GM21526 (cell line): ENCODE data around the gene UBAP1L.
"Not testable (repeated sequence)": the region's sequence is repeated elsewhere in the genome, so short reads cannot be mapped to it uniquely, and the experiment has no call there.

Experiments
- ATAC-seq: cut with Tn5 transposase; IDR thresholded peaks from one replicate; pipeline ENCODE4 v1.9.1; 2021; ENCODE audit warnings: moderate library complexity; ENCODE audit not compliant: unreplicated experiment, low FRiP score

UBAP1L gene

DNA sequence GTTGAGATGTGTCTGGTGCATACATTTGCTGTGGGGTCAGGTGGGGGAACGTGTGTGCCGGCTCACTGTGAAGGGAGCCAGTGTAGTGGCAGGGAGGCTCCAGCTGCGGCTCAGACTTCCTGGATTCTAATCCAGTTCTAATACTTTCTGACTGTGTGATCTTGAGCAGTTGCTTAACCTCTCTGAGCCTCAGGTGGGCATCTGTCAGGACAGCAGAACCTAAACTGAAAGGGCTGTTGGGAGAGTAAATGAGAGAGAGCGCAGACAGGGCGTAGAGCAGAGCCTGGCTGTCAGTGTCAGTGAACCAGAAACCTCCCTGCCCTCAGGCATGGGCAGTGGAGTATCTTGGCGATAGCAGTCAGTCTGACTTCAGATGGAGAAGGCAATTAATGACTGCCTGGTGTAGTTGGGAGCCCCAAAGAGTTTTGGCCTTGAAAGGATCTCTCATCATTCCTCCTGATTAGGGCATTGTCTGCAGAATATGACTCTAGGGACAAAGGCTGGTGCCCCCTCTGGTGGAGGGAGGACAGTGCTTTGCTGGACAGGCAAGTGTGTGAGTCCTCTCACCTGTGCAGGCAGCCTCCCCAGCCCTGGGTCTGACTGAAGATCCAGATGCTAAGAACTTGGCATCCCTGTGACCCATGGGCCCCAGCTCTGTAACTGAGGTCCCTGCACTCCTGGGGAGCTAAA is 28.9 kb downstream of the UBAP1L start:
- ATAC-seq, result no peak

DNA sequence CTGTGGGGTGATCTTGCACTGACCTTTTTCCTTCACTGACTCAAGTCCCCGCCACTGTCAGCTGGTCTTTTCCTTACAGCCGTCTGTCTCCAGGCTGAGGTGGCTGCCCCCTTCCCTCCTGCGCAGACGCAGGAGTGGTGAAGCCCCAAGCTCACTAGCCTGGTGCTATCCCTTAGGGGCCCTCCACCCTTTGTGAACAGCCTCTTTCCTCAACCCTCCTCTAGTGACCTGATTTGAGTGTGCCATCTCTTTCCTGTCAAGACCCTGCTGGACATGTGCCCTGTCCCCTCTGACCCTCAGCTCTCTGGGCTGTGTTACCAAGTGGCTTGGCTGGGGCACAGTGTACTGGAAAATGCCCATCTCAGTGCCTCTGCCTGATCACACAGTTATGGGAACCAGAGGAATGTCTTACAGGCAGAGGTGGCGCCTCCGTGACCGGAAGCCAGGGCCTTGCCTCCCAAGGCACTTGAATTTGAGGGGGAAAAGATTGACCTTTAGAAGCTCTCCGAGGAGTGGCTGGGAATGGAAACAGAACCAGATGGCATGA is 29.7 kb downstream of the UBAP1L start:
- no peak for ATAC-seq

DNA sequence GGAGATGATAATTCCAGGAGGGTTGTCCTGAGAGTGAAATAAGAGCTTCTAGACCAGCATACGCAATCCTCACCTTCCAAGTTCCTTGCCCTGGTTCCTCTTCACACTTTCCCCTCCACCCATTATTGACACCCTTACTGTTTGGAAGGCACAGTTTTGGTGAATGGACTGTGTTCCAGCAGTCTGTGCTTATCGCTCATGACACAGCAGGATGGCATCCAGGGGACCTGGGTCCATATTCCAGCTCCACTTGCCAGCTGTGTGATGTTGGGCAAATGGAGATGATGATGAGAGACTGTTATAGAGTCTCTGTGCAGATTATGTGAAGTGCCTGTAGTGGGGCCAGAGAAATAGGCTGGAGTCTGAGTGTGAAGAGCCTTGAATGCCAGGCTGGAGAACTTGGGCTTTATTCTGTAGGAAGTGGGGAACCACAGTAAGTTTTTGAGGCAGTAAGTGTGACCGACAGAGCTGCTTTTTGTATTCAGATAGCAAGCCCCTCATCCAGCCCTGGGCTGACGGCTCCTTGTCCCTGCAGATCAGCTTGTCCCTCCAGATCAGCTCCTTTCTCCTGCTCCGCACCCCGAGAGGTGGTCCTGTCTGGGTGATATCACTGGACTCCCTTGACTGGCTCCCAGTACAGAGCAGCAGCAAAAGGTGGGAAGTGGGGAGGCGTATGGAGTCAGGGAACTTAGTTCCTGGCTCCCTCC is 30.3 kb downstream of the UBAP1L start:
- no peak for ATAC-seq

DNA sequence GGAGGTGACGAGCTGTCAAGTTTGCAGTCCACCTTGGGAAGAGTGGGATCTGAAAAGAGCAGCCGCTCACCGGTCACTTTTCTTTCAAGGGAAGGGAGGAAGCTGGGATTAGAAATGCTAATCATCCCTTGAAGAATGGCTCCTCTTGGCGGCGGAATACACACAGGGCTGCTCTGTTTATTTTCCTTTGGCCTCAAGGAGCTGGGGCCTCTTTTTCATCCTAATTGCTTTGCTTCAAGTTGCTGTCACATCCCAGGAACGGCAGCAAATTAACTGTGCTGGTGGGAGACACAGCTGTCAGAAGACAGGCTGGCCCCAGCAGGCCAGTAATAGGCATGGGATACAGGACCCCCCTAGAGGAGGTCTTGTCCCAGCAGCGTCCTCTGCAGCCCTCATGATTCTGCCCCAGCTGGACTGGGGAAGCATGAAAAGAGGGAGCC is 31.7 kb downstream of the UBAP1L start:
- no peak for ATAC-seq

DNA sequence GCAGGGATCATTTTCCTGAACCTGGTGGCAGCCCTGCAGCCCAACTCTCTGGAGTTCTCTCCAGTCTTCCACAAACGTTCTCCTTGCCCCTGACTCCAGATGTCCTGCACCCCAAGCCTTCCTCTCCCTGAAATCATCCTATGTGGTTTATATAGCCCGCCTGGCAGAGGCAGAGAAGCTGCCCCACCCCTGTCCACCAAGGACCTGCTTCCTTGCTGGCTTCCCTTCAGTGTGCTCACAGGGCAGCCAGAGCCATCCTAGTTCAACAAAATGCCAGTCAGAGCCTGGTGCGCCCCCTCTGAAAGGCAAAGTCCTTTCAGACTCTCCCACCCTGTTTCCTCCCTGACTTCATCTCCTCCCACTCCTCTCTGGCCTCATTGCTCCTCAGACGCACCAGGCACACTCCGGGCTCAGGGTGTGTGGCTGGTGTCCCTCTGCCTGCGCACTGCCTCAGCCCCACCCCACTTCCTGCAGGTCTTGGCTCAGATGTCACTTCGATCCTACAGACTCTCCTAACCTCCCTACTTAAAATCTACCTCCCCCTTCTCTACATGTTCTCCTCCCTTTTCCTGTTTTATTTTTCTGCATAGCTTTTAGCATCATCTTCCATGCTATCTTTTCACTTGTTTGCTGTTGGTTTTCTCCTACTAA is 32.6 kb downstream of the UBAP1L start:
- no peak for ATAC-seq

DNA sequence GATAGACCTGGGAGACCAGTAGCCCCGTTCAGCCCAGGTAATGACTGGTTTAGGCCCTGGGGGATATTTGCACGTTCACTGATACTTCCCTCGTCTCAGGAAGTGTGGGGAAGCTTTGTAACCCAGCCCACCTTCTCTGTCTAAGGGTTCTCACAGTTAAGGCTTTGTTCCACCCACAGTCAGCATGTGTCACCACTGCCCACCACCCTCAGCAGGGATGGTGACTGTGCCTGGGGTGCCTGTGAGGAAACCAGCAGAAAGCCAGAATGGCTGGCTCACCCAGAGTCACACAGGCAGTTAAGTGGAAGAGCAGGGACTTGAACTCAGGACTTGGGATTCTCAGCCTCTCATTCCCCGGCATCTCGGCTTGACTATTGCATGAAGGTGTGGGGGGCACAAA is 33.2 kb downstream of the UBAP1L start:
- ATAC-seq, result no peak

DNA sequence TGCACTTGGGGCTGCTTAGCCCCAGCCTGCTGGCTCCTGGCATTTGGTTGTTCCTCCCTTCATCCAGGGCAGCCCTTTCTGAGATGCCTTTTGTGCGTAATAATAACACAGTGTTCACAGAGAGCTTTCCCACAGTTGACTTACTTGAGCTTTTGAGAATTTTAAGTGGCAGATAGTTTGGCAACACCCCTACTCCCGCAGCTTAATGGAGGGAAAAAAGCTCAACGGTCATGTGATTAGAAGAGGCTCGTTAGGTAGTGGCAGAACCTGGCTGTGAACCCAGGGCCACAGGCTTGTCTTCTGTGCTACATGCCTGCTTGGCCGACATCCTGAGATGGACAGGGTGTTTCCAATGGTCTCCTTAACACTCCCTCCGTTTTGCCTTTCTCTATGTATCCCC is 33.7 kb downstream of the UBAP1L start:
- ATAC-seq, result no peak

DNA sequence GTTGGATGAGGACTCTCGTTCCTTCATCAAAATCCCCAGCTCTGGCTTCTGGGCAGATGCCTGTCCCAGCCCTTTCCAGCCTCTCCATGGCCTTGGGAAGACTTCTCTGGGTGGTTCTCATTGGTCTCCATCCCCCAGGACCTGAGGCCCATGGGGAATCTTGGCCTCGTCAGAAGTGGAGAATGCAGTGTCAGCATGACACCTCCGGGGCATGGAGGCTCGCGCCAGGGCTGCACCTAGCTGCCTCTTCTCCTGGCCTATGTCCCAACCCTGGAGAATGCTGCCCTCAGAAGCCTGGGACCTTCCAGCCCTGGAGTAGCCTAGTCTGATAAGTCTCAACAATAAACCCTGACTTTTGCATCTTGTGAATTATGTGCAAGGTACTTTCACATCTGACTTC is 35.4 kb downstream of the UBAP1L start:
- ATAC-seq, result no peak

DNA sequence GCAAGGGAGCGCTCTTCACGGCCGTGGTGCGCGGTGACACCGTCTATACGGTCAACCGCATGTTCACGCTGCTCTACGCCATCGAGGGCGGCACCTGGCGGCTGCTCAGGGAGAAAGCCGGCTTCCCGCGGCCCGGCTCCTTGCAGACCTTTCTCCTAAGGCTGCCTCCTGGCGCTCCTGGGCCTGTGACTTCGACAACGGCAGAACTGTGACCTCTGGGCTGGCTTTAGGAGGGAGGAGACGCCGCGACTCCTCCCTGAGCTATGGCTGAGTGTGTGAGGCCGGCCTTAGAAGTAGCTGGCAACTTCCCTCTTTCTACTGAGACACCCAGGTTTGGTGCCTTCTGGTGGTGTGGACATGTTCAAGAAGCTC is 37.0 kb downstream of the UBAP1L start:
- ATAC-seq, result no peak

DNA sequence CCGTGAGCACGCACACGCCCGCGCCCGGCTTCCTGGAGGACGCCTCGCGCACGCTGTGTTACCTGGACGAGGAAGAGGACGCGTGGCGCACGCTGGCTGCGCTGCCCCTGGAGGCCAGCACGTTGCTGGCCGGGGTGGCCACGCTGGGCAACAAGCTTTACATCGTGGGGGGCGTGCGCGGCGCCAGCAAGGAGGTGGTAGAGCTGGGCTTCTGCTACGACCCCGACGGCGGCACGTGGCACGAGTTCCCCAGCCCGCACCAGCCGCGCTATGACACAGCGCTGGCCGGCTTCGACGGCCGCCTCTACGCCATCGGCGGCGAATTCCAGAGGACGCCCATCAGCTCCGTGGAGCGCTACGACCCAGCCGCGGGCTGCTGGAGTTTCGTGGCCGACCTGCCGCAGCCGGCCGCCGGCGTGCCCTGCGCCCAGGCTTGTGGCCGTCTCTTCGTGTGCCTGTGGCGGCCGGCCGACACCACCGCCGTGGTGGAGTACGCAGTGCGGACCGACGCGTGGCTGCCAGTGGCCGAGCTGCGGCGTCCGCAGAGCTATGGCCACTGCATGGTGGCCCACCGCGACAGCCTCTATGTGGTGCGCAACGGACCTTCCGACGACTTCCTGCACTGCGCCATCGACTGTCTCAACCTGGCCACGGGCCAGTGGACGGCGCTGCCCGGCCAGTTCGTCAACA is 37.6 kb downstream of the UBAP1L start:
- no peak for ATAC-seq

DNA sequence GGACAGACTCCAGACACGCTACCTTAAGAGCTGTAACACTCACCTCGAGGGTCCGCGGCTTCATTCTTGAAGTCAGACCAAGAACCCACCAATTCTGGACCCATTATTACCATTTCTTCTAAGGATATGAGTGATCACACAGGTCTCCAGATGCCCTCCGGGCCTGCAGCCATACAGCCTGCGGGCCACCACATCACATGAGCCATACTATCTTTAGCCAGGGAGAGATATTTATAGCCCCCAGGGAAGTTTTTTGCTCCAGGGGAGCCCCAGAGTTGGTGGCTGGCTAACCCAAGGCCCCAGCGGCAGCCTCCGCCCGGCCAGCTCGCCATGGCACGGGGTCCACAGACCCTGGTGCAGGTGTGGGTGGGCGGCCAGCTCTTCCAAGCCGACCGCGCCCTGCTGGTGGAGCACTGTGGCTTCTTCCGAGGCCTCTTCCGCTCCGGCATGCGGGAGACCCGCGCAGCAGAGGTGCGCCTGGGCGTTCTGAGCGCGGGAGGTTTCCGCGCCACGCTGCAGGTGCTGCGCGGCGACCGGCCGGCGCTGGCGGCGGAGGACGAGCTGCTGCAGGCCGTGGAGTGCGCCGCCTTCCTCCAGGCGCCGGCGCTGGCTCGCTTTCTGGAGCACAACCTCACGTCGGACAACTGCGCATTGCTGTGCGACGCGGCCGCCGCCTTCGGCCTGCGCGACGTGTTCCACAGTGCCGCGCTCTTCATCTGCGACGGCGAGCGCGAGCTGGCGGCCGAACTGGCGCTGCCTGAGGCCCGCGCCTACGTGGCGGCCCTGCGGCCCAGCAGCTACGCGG is 38.3 kb downstream of the UBAP1L start, which contains the start of gene KBTBD13:
Gene KBTBD13 (plus strand): TSS at position 261 of the 805 bp plus-strand sequence. CDS start 70 bp downstream, at position 331.
- ATAC-seq, result no peak

DNA sequence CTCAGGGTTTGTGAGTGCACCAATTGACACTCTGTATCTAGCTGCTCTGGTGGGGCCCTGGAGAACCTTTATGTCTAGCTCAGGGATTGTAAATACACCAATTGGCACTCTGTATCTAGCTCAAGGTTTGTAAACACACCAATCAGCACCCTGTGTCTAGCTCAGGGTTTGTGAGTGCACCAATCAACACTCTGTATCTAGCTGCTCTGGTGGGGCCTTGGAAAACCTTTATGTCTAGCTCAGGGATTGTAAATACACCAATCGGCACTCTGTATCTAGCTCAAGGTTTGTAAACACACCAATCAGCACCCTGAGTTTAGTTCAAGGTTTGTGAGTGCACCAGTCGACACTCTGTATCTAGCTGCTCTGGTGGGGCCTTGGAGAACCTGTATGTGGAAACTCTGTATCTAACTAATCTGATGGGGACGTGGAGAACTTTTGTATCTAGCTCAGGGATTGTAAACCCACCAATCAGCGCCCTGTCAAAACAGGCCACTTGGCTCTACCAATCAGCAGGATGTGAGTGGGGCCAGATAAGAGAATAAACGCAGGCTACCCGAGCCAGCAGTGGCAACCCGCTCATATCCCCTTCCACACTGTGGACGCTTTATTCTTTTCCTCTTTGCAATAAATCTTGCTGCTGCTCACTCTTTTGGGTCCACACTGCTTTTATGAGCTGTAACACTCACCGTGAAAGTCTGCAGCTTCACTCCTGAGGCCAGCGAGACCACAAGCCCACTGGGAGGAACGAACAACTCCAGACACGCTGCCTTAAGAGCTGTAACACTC is 39.2 kb downstream of the UBAP1L start:
- not testable (repeated sequence) for ATAC-seq

DNA sequence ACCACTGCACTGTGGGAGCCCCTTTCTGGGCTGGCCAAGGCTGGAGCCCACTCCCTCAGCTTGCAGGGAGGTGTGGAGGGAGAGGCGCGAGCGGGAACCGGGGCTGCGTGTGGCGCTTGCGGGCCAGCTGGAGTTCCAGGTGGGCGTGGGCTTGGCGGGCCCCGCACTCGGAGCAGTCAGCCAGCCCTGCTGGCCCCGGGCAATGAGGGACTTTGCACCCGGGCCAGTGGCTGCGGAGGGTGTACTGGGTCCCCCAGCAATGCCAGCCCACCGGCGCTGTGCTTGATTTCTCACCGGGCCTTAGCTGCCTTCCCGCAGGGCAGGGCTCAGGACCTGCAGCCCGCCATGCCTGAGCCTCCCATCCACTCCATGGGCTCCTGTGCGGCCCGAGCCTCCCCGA is 40.1 kb downstream of the UBAP1L start:
- ATAC-seq, result not testable (repeated sequence)

DNA sequence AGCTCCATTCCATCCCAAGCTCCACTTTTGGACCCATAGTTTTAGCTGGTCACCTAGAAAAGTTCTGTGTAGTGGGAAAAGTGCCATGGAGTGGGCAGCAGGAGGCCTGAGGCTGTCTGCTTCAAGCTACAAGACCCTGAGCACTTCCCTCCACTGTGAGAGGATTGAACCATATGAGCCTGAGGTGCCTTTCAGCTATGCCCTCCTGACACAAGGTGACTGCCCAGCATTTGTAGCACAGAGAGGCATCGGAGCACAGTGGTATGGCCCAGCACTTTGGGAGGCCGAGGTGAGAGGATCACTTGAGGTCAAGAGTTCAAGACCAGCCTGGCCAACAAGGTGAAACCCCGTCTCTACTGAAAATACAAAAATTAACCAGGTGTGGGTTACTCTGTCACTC is 42.4 kb downstream of the UBAP1L start:
- no peak for ATAC-seq

DNA sequence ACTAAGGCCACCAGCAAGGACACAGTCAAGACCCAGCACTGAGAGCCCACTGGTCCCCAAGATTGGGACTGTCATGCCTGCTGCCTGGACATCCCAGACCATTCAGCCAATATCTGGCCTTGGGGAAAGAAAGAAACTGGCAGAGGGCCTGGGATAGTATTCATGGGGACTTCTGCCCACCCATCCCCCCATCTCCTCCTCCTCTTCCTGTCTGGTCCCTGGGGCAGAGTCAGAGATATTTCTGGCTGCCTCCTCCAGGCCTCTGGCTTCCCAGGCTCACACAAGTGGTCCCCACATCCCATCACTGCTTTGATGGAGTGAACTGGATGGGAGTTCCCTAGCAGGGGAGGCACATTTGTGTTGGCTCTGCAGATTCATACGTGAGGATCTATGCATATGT is 43.0 kb downstream of the UBAP1L start:
- ATAC-seq, result no peak

DNA sequence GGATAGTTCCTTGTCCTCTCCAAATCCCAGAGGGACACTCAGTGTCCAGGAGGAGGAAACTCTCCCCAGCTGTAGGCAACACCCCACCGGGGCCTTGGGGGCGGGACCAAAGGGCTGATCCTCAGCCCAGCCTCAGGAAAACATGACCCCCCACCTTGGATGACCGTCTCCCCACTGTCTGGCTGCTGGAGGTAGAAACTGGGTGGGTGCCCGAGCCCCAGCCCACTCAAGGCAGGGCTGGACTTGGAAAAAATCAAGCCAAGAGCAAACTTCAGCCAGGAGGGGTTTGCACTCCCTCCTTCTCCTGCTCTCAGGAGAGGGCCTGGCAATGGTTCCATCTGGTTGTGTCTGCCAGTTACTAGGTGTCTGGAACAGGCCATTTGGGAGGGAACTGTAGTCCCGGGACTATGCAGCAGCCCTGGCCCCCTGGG is 43.6 kb downstream of the UBAP1L start:
- no peak for ATAC-seq

DNA sequence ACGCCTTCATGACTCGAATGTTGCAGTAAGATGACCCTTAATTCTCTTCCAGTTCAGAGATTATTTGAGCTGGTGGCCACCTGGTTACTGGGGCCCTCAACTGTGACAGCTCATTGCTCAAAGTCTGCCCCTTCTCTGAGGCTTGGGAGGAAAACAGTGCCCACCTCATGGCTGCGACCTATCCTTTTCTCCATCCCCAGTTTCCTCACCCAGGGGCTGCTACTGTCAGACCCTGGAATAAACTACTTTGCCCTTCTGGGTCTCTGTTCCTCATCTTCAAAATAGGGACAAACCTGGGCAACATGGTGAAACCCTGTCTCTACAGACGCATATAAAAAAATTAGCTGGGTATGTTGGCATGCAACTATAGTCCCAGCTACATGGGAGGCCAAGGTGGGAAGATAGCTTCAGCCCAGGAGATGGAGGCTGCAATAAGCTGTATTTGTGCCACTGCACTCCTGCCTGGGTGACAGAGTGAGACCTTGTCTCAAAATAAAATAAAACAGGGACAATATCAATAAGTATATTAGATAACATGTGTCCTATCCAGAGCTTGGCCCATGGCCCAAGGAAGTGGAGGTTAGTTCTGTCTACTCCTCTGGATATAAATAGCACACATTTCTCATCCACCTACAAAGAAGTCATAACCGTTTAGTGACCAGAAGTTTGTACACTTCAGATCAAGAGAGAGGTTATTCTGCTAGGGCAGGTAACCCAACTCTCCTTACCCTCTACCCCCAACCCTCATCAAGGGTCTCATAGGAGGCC is 45.0 kb downstream of the UBAP1L start:
- no peak for ATAC-seq

DNA sequence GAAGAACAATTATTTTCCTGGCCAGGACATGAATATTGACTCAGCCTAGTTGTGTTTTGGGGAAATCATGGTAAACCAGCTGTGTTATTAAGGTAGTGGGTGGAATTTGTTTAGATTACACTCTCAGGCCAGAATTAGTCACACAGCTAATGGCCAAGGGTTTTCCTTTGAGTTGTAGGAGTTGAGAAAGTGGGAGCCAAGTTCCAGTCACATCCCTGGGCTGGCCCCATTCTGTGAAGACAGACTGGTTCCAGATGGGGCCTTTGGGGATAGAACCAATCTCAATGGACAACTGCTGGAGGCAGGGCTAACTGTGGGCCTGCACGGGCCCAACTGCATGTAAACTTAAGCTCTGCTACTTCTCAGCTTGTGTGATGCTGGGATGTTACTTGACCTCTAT is 45.8 kb downstream of the UBAP1L start:
- no peak for ATAC-seq
